GM23338 (cell line): ENCODE data around the gene VPS4A. TPM values are rescaled to one million over a fixed set of nuclear protein-coding genes. Genes with fewer than 3 reads are reported as not detected.

ENCODE experiments used
- ATAC-seq: fragments of 200-7000 bp; cut with Tn5 transposase; 3 replicates; pipeline ENCODE4 v1.9.1; 2020
- DNase-seq: peaks from one replicate; pipeline ENCODE4 v3.0.0-alpha.2; 2015; ENCODE audit warnings: low spot score
- H2AFZ ChIP-seq: fragments of 200-600 bp; sonication (generic); 2 replicates; pipeline ENCODE4 v1.8.0; 2016; ENCODE audit warnings: antibody characterized with exemption, mild to moderate bottlenecking, moderate library complexity
- H3F3A ChIP-seq: fragments of 200-600 bp; sonication (generic); replicated peaks from 2 replicates; pipeline ENCODE4 v1.8.0; 2017; ENCODE audit warnings: antibody characterized with exemption, mixed run types, low read depth
- H3K27ac ChIP-seq: fragments of 200-600 bp; sonication (generic); 2 replicates; pipeline ENCODE4 v1.6.1; 2016; ENCODE audit warnings: low read depth
- H3K27me3 ChIP-seq: fragments of 200-600 bp; sonication (generic); 2 replicates; pipeline ENCODE4 v1.8.0; 2016; ENCODE audit warnings: mild to moderate bottlenecking, mixed run types, moderate library complexity; ENCODE audit not compliant: insufficient read depth
- H3K36me3 ChIP-seq: fragments of 200-600 bp; sonication (generic); 2 replicates; pipeline ENCODE4 v1.8.0; 2016; ENCODE audit warnings: mild to moderate bottlenecking; ENCODE audit not compliant: insufficient read depth
- H3K4me1 ChIP-seq: fragments of 200-600 bp; sonication (generic); 2 replicates; pipeline ENCODE4 v1.8.0; 2016; ENCODE audit warnings: mild to moderate bottlenecking, moderate library complexity; ENCODE audit not compliant: insufficient read depth
- H3K4me2 ChIP-seq: fragments of 200-600 bp; sonication (generic); 2 replicates; pipeline ENCODE4 v1.7.1; 2017; ENCODE audit warnings: mixed run types
- H3K4me3 ChIP-seq: fragments of 200-600 bp; sonication (generic); 2 replicates; pipeline ENCODE4 v1.6.1; 2016; ENCODE audit warnings: mixed run types
- H3K79me2 ChIP-seq: fragments of 200-600 bp; sonication (generic); replicated peaks from 2 replicates; pipeline ENCODE4 v1.8.0; 2017; ENCODE audit warnings: mild to moderate bottlenecking; ENCODE audit not compliant: insufficient read depth
- H3K9me2 ChIP-seq: fragments of 200-600 bp; sonication (generic); 2 replicates; pipeline ENCODE4 v1.8.0; 2017; ENCODE audit not compliant: insufficient read depth
- H4K20me1 ChIP-seq: fragments of 200-600 bp; sonication (generic); replicated peaks from 2 replicates; pipeline ENCODE4 v1.8.0; 2017; ENCODE audit warnings: mild to moderate bottlenecking; ENCODE audit not compliant: insufficient read depth
- H3K27ac Mint-ChIP-seq: 2 replicates; pipeline ENCODE4 v1.8.0; 2020; ENCODE audit warnings: inconsistent platforms, mild to moderate bottlenecking, moderate library complexity, mixed read lengths
- H3K27me3 Mint-ChIP-seq: 3 replicates; pipeline ENCODE4 v1.8.0; 2022; ENCODE audit warnings: low read depth, mild to moderate bottlenecking, moderate library complexity, mixed read lengths, inconsistent platforms; ENCODE audit not compliant: insufficient read depth, poor library complexity
- H3K36me3 Mint-ChIP-seq: 3 replicates; pipeline ENCODE4 v1.8.0; 2021; ENCODE audit warnings: low read depth, mild to moderate bottlenecking, inconsistent platforms, moderate library complexity, mixed read lengths
- H3K4me1 Mint-ChIP-seq: 3 replicates; pipeline ENCODE4 v1.8.0; 2020; ENCODE audit warnings: mild to moderate bottlenecking, inconsistent platforms, mixed read lengths
- H3K4me3 Mint-ChIP-seq: 3 replicates; pipeline ENCODE4 v1.8.0; 2021; ENCODE audit warnings: moderate library complexity, mild to moderate bottlenecking, inconsistent platforms, mixed read lengths
- H3K9me3 Mint-ChIP-seq: 3 replicates; pipeline ENCODE4 v1.8.0; 2020; ENCODE audit warnings: moderate library complexity, mild to moderate bottlenecking, inconsistent platforms, mixed read lengths
- CREB1 ChIP-seq: fragments of 250-450 bp; sonication (Bioruptor Pico); IDR thresholded peaks from 2 replicates; pipeline ENCODE4 v1.5.0; 2020; ENCODE audit warnings: low read depth, mild to moderate bottlenecking, moderate library complexity
- CTCF ChIP-seq, 2 experiments: fragments of 200-600 bp in 1 of 2; sonication (generic) in 1 of 2; conservative IDR thresholded peaks; 2 replicates each; pipeline versions ENCODE4 v1.5.1 to v1.6.1; 2016 to 2017; ENCODE audit warnings: antibody characterized with exemption in 2 of 2, low read depth in 2 of 2, mild to moderate bottlenecking in 2 of 2, moderate library complexity in 1 of 2
- ETS1 ChIP-seq: IDR thresholded peaks from 2 replicates; pipeline ENCODE4 v1.6.1; 2016; ENCODE audit warnings: antibody characterized with exemption
- EZH2 ChIP-seq: fragments of 200-600 bp; sonication (generic); IDR thresholded peaks from one replicate; pipeline ENCODE4 v1.8.0; 2017; ENCODE audit warnings: antibody characterized with exemption, mild to moderate bottlenecking, low read depth; ENCODE audit not compliant: unreplicated experiment
- JUNB ChIP-seq: IDR thresholded peaks from one replicate; pipeline ENCODE4 v1.6.1; 2016; ENCODE audit warnings: antibody characterized with exemption; ENCODE audit not compliant: unreplicated experiment
- NANOG ChIP-seq: IDR thresholded peaks from 2 replicates; pipeline ENCODE4 v1.6.1; 2016; ENCODE audit warnings: antibody characterized with exemption, borderline replicate concordance
- REST ChIP-seq: IDR thresholded peaks from one replicate; pipeline ENCODE4 v1.6.1; 2018; ENCODE audit warnings: antibody characterized with exemption; ENCODE audit not compliant: unreplicated experiment
- STAT1 ChIP-seq: IDR thresholded peaks from one replicate; pipeline ENCODE4 v1.6.1; 2016; ENCODE audit warnings: antibody characterized with exemption; ENCODE audit not compliant: unreplicated experiment
- ZNF114 ChIP-seq: fragments of 250-450 bp; sonication (Bioruptor Pico); IDR thresholded peaks from 2 replicates; pipeline ENCODE4 v1.5.0; 2020; ENCODE audit warnings: mild to moderate bottlenecking, moderate library complexity
- ZNF331 ChIP-seq: fragments of 250-450 bp; sonication (Bioruptor Pico); IDR thresholded peaks from 2 replicates; pipeline ENCODE4 v1.5.0; 2020; ENCODE audit warnings: low read depth, mild to moderate bottlenecking, moderate library complexity
- polyA plus RNA-seq: library from polyadenylated mRNA; unstranded; fragments of >200 nt; fragmentation: Nextera tagmentation; extraction: Ambion mirVana; gene quantifications from 2 replicates; pipeline ENCODE4 v1.2.1, GENCODE V29; 2016
- total RNA-seq: library from RNA; depleted of rRNA; stranded (reverse); fragments of >200 nt; shearing (Covaris generic); gene quantifications from 2 replicates; pipeline ENCODE4 v1.2.3, GENCODE V29; 2014

VPS4A gene
- total and polyA plus RNA-seq, 2 experiments from 2014 or later = 29.1 to 32.7 TPM

GRCh38 chr16:69270831-69271230 is 40.3 kb upstream of the VPS4A start:
- Histone ChIP-seq H3K9me2 (no peaks in the 10 kb centered on the region), H3K4me2 (no peak overlapping the region), H4K20me1 (peaks cover 5% of the 10 kb centered on the region; the same call in 1 of the 2 replicates), H2AFZ (no peak overlapping the region), H3K36me3 (no peaks in the 10 kb centered on the region), H3K4me1 (no peaks in the 10 kb centered on the region), H3K4me3 (no peak overlapping the region), H3K79me2 (no peaks in the 10 kb centered on the region; the same call in 1 of the 2 replicates), H3K27ac (no peak overlapping the region), H3K27me3 (no peaks in the 10 kb centered on the region), H3F3A (no peaks in the 10 kb centered on the region)
- TF ChIP-seq ZNF331 (CRISPR knock-in tag) (no peak), JUNB (no peak), REST (no peak), CREB1 (CRISPR knock-in tag) (no peak), ZNF114 (CRISPR knock-in tag) (no peak), STAT1 (no peak), EZH2 (no peak), CTCF (conservative IDR thresholded peaks at IDR 0.05; ENCODE audit: low read depth in 2 of 2) (no peak), ETS1 (no peak), NANOG (no peak)
- Mint-ChIP-seq H3K4me3 (no peak overlapping the region), H3K27me3 (no peaks in the 10 kb centered on the region), H3K9me3 (no peaks in the 10 kb centered on the region), H3K4me1 (no peaks in the 10 kb centered on the region), H3K36me3 (peaks cover 5% of the 10 kb centered on the region; the same call in 2 of the 3 replicates), H3K27ac (no peak overlapping the region)
- DNase-seq = no peak
- no peak for ATAC-seq
